ENCODE data around the gene OPN4. TPM values are rescaled to one million over a fixed set of nuclear protein-coding genes. Genes with fewer than 3 reads are reported as not detected.

Gene OPN4
- total and polyA plus RNA-seq, 9 donors = 0.08 TPM; not detected in 8

DNA sequence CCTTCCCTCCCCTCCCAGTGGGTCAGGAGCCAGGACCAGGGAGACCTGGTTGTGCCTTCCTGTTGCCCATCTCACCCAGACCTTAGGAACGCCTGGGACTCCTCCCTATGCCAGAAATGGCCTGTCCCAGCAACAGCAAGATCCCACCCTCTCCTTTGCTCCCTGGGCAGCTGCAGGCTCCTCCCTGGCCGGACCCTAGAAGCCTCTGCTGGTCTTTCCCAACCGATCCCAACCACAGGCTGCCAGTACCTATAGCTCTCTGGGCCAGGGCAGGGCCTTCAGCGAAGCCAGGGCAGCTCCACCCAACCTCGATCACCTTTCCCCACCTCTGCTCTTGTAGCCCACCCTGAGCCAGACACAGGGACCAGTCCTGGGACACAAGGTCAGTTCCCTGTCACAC is 35.9 kb downstream of the OPN4 start:
- intact Hi-C loops (cut with DNase I) = loop anchor here in 1 of 4 donors (5.0 kb wide), 1 partner anchor 212 kb away; no protein-coding TSS in a partner anchor
- 91 to 97% (median 95%) methylated on average over 5 of the region's 5 CpGs for WGBS, 3 donors
- Histone ChIP-seq H3K36me3 (no peaks in the 10 kb centered on the region), H3K9me3 (no peaks in the 10 kb centered on the region), H3K4me1 (ENCODE audit: insufficient read depth) (peaks cover 10% of the 10 kb centered on the region), H3K27ac (no peak overlapping the region), H3K4me3 (no peak overlapping the region), H3K27me3 (no peaks in the 10 kb centered on the region)
- TF ChIP-seq, protein P1, sequence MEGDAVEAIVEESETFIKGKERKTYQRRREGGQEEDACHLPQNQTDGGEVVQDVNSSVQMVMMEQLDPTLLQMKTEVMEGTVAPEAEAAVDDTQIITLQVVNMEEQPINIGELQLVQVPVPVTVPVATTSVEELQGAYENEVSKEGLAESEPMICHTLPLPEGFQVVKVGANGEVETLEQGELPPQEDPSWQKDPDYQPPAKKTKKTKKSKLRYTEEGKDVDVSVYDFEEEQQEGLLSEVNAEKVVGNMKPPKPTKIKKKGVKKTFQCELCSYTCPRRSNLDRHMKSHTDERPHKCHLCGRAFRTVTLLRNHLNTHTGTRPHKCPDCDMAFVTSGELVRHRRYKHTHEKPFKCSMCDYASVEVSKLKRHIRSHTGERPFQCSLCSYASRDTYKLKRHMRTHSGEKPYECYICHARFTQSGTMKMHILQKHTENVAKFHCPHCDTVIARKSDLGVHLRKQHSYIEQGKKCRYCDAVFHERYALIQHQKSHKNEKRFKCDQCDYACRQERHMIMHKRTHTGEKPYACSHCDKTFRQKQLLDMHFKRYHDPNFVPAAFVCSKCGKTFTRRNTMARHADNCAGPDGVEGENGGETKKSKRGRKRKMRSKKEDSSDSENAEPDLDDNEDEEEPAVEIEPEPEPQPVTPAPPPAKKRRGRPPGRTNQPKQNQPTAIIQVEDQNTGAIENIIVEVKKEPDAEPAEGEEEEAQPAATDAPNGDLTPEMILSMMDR (IDR thresholded peaks at IDR 0.05) = no peak
- TF ChIP-seq POLR2A (IDR thresholded peaks at IDR 0.05) = no peak
- no peak for TF ChIP-seq EP300 (IDR thresholded peaks at IDR 0.05)
- no peak for DNase-seq

DNA sequence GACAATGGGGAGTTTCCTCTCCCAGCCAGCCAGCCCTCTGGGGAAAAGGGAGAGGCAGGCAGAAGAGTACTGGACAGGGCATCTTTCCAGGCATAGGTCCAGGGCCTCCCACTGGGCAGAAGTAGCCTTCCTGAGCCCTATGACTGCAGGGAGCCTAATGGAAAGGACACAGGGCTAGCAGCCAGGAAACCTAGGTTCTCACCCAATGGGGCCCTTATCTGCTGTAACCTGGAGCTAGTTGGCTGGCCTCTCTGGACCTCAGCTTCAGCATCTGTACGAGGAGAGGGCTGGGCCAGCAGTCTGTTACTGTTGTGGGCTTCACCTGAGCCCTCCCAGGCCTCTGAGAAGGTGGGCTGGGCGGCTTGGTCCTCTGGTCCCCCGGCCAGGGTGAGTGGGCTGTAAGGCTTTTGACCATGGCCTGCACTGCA is 36.3 kb downstream of the OPN4 start:
- H3K9me3 ChIP-seq = no peaks in the 10 kb centered on the region
- WGBS, 3 donors = 20 to 100% (median 81%) methylated on average over 1 to 3 of the region's 3 CpGs
- H3K36me3 ChIP-seq = no peaks in the 10 kb centered on the region
- intact Hi-C loops (cut with DNase I) = loop anchor here in 1 of 4 donors (5.0 kb wide), 1 partner anchor 212 kb away; no protein-coding TSS in a partner anchor
- no peak for TF ChIP-seq POLR2A (IDR thresholded peaks at IDR 0.05)
- no peak for TF ChIP-seq EP300 (IDR thresholded peaks at IDR 0.05)
- TF ChIP-seq, protein P1 (IDR thresholded peaks at IDR 0.05) = no peak
- H3K27me3 ChIP-seq = no peaks in the 10 kb centered on the region
- peaks cover 10% of the 10 kb centered on the region for H3K4me1 ChIP-seq (ENCODE audit: insufficient read depth)
- no peak overlapping the region for H3K27ac ChIP-seq
- no peak overlapping the region for H3K4me3 ChIP-seq
- no peak for DNase-seq

DNA sequence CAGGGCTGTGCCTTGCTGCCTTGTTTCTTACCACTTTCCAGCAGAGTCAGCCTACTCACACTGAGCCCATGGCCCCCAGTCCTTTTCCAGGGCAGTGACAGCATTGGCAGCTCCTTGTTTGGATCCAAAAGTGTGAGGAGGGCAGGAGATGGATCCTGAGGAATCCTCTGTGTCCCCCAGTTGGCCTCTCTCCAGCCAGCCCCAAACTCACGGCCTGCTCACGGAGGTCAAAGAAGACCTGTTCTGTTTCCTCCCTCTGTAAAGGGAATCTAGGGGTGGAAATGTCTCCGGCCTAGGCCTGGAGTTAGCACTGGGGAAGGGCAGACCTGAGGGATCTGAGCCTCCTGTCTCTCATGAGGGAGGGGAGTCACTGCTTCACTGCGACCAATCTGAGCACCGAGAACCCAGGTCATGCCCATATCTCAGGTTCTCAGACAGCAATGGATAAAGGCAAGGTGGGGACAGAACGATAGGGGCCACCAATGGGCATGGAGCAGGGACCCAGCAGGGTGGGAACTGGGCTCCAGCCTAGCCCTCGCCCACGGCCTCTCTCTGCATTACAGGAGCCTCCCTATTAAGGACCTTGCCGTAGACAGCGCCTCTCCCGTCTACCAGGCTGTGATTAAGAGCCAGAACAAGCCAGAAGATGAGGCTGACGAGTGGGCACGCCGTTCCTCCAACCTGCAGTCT is 37.1 kb downstream of the OPN4 start:
- no peak overlapping the region for H3K4me3 ChIP-seq
- WGBS, 3 donors = 95 to 96% (median 95%) methylated on average over 14 of the region's 14 CpGs
- H3K9me3 ChIP-seq = no peaks in the 10 kb centered on the region
- no peaks in the 10 kb centered on the region for H3K36me3 ChIP-seq
- no peaks in the 10 kb centered on the region for H3K27me3 ChIP-seq
- peaks cover 10% of the 10 kb centered on the region for H3K4me1 ChIP-seq (ENCODE audit: insufficient read depth)
- TF ChIP-seq EP300 (IDR thresholded peaks at IDR 0.05) = no peak
- TF ChIP-seq, protein P1 (IDR thresholded peaks at IDR 0.05) = no peak
- TF ChIP-seq POLR2A (IDR thresholded peaks at IDR 0.05) = no peak
- no peak overlapping the region for H3K27ac ChIP-seq
- DNase-seq = no peak
- intact Hi-C loops (cut with DNase I) = loop anchor here in 1 of 4 donors (5.0 kb wide), 1 partner anchor 211 kb away; no protein-coding TSS in a partner anchor

DNA sequence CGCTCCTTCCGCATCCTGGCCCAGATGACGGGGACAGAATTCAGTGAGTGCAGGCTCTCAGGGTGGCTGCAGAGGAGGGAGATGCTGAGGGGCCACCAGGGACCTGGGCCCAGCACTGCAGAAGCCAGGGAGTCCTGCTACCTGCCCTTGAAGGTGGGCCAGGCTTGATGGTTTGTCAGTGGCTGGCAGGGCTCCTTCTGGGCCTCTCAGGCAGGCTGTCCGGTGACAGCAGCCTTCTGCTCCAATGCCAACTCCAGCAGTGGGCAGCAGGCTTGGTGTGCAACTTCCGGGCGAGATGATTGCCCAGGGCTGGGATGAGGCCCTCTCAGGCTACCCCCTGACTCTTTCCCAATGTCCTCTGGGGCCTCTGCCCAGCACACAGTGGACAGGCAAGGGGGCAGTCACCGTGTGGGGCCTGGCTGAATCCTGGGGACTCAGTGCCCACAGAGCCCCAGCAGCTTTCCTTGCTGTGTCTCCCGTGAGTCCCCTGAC is 37.7 kb downstream of the OPN4 start:
- Histone ChIP-seq H3K27ac (no peak overlapping the region), H3K27me3 (no peaks in the 10 kb centered on the region), H3K4me1 (ENCODE audit: insufficient read depth) (peaks cover 10% of the 10 kb centered on the region), H3K36me3 (no peaks in the 10 kb centered on the region), H3K9me3 (no peaks in the 10 kb centered on the region), H3K4me3 (no peak overlapping the region)
- 92 to 97% (median 95%) methylated on average over 6 to 8 of the region's 8 CpGs for WGBS, 3 donors
- TF ChIP-seq, protein P1 (IDR thresholded peaks at IDR 0.05) = no peak
- TF ChIP-seq EP300 (IDR thresholded peaks at IDR 0.05) (no peak), POLR2A (IDR thresholded peaks at IDR 0.05) (no peak)
- DNase-seq = no peak
- intact Hi-C loops (cut with DNase I) = loop anchor here in 1 of 4 donors (5.0 kb wide), 1 partner anchor 210 kb away; no protein-coding TSS in a partner anchor

Data from ovary (tissue), 9 donors.